HepG2 (cell line): Measurements from ENCODE around the gene SPI1. TPM values are rescaled to one million over a fixed set of nuclear protein-coding genes. Genes with fewer than 3 reads are reported as not detected.

ENCODE experiments used
- BCL3 ChIP-seq: sonication (generic); formaldehyde crosslinking; IDR thresholded peaks from 2 replicates; pipeline ENCODE4 v1.5.1; 2020; ENCODE audit warnings: mild to moderate bottlenecking, missing genetic modification reagents, moderate library complexity
- NAIF1 ChIP-seq: sonication (generic); formaldehyde crosslinking; IDR thresholded peaks from 2 replicates; pipeline ENCODE4 v1.5.0; 2020; ENCODE audit warnings: mild to moderate bottlenecking, missing genetic modification reagents, borderline replicate concordance
- NFKB2 ChIP-seq: sonication (generic); formaldehyde crosslinking; IDR thresholded peaks from 2 replicates; pipeline ENCODE4 v1.4.0; 2020; ENCODE audit warnings: missing genetic modification reagents, borderline replicate concordance
- PAF1 ChIP-seq: IDR thresholded peaks from 2 replicates; pipeline ENCODE4 v1.6.1; 2016; ENCODE audit warnings: missing genetic modification reagents, missing compliant biosample characterization
- PAXIP1 ChIP-seq: sonication (generic); formaldehyde crosslinking; conservative IDR thresholded peaks from 2 replicates; pipeline ENCODE4 v1.4.0; 2020; ENCODE audit warnings: mild to moderate bottlenecking, missing genetic modification reagents, moderate library complexity
- TCF7 ChIP-seq: sonication (generic); IDR thresholded peaks from 2 replicates; pipeline ENCODE4 v1.6.1; 2016; ENCODE audit warnings: antibody characterized with exemption, low read depth
- THAP11 ChIP-seq: IDR thresholded peaks from 2 replicates; pipeline ENCODE4 v1.6.1; 2016; ENCODE audit warnings: missing biosample characterization, missing genetic modification reagents
- ZIK1 ChIP-seq: sonication (generic); formaldehyde crosslinking; IDR thresholded peaks from 2 replicates; pipeline ENCODE4 v1.5.0; 2020; ENCODE audit warnings: mild to moderate bottlenecking, low read depth, missing genetic modification reagents, borderline replicate concordance
- ZNF256 ChIP-seq: sonication (generic); formaldehyde crosslinking; conservative IDR thresholded peaks from 2 replicates; pipeline ENCODE4 v1.4.0; 2020; ENCODE audit warnings: missing genetic modification reagents
- ZNF326 ChIP-seq: sonication (generic); formaldehyde crosslinking; IDR thresholded peaks from 2 replicates; pipeline ENCODE4 v1.4.0; 2020; ENCODE audit warnings: missing genetic modification reagents, borderline replicate concordance
- ZNF33A ChIP-seq: sonication (generic); formaldehyde crosslinking; IDR thresholded peaks from 2 replicates; pipeline ENCODE4 v1.5.1; 2020; ENCODE audit warnings: missing genetic modification reagents, mild to moderate bottlenecking, moderate library complexity, borderline replicate concordance
- ZNF670 ChIP-seq: sonication (generic); formaldehyde crosslinking; IDR thresholded peaks from 2 replicates; pipeline ENCODE4 v1.8.0; 2022; ENCODE audit warnings: mild to moderate bottlenecking, missing genetic modification reagents, borderline replicate concordance
- polyA plus RNA-seq, 8 experiments: library from polyadenylated mRNA; depleted of rRNA in 3 of 8; stranded (reverse) in 7 of 8; unstranded in 1 of 8; fragments of >200 nt; fragmentation: Illumina TruSeq in 4 of 8; extraction: Trizol in 4 of 8; gene quantifications; 2 replicates each; pipeline versions ENCODE4 v1.2.1 to v1.2.3, GENCODE V29; 2011 to 2016; ENCODE audit warnings: low read depth in 4 of 8, missing spikeins in 1 of 8, mixed read lengths in 1 of 8; ENCODE audit not compliant: insufficient read depth in 1 of 8
- total RNA-seq, 5 experiments: library from RNA; depleted of rRNA; stranded (reverse); fragments of >200 nt; fragmentation: Illumina TruSeq; extraction: Trizol; gene quantifications; 2 replicates each; pipeline ENCODE4 v1.2.3, GENCODE V29; 2016; ENCODE audit warnings: low read depth in 1 of 5
- TF ChIP-seq, protein P1 (sequence below): sonication (generic); formaldehyde crosslinking; IDR thresholded peaks from 2 replicates; pipeline ENCODE4 v1.5.1; 2020; ENCODE audit warnings: mild to moderate bottlenecking, missing genetic modification reagents, borderline replicate concordance
- TF ChIP-seq, protein P2 (sequence below): fragments of 450-650 bp; IDR thresholded peaks from 2 replicates; pipeline ENCODE4 v1.6.1; 2016

SPI1 gene
- total and polyA plus RNA-seq, 2 of the 13 experiments (the other 11 are each of a cell fraction or from before 2014, with no cell fraction given), result not detected

DNA sequence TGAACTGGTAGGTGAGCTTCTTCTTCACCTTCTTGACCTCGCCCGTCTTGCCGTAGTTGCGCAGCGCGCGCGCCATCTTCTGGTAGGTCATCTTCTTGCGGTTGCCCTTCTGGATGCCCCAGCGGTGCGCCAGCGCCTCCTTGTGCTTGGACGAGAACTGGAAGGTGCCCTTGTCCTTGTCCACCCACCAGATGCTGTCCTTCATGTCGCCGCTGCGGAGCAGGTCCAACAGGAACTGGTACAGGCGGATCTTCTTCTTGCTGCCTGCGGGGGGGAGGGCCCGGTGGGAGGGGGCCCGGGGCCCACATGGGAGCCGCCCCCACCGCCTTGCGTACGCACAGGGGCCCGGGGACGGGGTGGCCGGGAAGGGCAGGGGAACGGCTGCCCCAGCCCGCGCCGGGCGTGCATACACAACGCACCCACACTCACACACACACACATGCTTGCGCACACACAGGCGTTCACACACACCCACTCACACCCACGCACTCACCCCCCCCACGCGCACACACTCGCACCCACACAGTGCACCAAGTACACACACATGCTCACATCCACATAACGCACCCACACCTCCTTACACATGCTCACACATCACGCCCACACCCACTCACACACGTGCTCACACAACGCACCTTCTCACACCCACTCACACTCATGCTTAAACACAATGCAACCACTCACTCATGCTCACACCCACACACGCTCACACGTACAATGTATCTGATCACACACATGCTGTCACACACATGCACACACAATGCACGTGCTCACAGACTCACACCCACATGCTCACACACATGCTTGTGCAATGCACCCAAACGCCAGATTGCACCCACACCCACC, 22.8 kb downstream of the SPI1 start (continued):
- TF ChIP-seq NFKB2 (CRISPR knock-in tag) (no peak; the same call in 1 of the 2 replicates), PAF1 (no peak), BCL3 (no peak), TCF7 (peak; percentile 50; the same call in 1 of the 2 replicates), ZNF326 (CRISPR knock-in tag) (no peak), ZNF670 (CRISPR knock-in tag) (no peak), ZNF256 (no peak), THAP11 (CRISPR knock-in tag) (peak; percentile 80), PAXIP1 (peak; percentile 42), NAIF1 (no peak), ZIK1 (CRISPR knock-in tag) (0 out of 2 replicates have a peak, but pooled peaks have one; percentile 37), ZNF33A (CRISPR knock-in tag) (no peak)
- TF ChIP-seq, protein P1, sequence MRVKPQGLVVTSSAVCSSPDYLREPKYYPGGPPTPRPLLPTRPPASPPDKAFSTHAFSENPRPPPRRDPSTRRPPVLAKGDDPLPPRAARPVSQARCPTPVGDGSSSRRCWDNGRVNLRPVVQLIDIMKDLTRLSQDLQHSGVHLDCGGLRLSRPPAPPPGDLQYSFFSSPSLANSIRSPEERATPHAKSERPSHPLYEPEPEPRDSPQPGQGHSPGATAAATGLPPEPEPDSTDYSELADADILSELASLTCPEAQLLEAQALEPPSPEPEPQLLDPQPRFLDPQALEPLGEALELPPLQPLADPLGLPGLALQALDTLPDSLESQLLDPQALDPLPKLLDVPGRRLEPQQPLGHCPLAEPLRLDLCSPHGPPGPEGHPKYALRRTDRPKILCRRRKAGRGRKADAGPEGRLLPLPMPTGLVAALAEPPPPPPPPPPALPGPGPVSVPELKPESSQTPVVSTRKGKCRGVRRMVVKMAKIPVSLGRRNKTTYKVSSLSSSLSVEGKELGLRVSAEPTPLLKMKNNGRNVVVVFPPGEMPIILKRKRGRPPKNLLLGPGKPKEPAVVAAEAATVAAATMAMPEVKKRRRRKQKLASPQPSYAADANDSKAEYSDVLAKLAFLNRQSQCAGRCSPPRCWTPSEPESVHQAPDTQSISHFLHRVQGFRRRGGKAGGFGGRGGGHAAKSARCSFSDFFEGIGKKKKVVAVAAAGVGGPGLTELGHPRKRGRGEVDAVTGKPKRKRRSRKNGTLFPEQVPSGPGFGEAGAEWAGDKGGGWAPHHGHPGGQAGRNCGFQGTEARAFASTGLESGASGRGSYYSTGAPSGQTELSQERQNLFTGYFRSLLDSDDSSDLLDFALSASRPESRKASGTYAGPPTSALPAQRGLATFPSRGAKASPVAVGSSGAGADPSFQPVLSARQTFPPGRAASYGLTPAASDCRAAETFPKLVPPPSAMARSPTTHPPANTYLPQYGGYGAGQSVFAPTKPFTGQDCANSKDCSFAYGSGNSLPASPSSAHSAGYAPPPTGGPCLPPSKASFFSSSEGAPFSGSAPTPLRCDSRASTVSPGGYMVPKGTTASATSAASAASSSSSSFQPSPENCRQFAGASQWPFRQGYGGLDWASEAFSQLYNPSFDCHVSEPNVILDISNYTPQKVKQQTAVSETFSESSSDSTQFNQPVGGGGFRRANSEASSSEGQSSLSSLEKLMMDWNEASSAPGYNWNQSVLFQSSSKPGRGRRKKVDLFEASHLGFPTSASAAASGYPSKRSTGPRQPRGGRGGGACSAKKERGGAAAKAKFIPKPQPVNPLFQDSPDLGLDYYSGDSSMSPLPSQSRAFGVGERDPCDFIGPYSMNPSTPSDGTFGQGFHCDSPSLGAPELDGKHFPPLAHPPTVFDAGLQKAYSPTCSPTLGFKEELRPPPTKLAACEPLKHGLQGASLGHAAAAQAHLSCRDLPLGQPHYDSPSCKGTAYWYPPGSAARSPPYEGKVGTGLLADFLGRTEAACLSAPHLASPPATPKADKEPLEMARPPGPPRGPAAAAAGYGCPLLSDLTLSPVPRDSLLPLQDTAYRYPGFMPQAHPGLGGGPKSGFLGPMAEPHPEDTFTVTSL (CRISPR knock-in tag), result no peak
- TF ChIP-seq, protein P2, sequence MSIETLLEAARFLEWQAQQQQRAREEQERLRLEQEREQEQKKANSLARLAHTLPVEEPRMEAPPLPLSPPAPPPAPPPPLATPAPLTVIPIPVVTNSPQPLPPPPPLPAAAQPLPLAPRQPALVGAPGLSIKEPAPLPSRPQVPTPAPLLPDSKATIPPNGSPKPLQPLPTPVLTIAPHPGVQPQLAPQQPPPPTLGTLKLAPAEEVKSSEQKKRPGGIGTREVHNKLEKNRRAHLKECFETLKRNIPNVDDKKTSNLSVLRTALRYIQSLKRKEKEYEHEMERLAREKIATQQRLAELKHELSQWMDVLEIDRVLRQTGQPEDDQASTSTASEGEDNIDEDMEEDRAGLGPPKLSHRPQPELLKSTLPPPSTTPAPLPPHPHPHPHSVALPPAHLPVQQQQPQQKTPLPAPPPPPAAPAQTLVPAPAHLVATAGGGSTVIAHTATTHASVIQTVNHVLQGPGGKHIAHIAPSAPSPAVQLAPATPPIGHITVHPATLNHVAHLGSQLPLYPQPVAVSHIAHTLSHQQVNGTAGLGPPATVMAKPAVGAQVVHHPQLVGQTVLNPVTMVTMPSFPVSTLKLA, result peak; percentile 92
